HG03354 (cell line): ENCODE results near the gene SURF1.

Experiments used
- ATAC-seq: cut with Tn5 transposase; IDR thresholded peaks from one replicate; pipeline ENCODE4 v1.9.1; 2021; ENCODE audit warnings: mild to moderate bottlenecking; ENCODE audit not compliant: unreplicated experiment, poor library complexity, severe bottlenecking

SURF1 gene

DNA sequence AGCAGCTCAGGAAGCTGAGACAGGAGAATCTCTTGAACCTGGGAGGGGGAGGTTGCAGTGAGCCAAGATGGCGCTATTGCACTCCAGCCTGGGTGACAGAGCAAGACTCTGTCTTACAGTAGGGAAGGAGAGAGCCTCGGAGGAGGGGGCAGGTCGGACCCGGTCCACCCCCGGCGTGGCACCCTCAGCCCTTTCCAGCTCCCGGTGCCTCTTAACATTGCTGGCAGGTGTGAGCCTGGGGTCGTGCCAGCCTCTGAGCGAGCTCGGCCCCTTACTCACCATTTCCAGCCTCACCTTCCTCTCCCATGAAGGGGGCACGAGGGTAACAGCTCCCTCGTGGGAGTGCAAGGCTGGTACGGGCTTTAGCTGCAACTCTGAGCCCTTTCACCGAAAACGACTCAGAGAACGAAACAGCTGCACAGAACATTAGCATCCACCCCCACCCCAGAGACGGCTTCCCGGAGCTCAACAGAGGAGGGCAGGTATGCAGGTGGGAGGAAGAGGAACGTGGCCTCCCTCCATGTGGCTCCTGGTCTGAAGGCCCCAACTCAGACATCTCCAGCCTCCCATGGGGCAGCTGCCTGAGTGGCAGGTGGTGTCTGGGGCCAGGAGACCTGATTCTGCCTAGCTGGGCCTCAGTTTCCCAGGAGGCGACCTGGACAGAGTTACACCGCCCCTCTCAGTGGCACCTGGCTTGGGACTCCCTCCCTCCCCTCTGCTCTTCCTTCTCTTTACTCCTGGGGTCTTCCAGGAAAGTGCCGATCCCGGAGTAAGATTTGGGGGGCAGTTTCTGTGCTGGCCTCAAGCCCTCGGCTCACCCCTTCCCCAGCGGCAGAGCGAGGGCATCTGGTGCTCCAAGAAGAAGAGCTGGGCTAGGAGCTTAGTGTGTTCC, 52.8 kb downstream of the SURF1 start:
- ATAC-seq: no peak
